Vagina (tissue), 2 donors: Measurements from ENCODE around the gene CCNF. TPM values are rescaled to one million over a fixed set of nuclear protein-coding genes. Genes with fewer than 3 reads are reported as not detected.
"Not testable (repeated sequence)": the region's sequence is repeated elsewhere in the genome, so short reads cannot be mapped to it uniquely, and the experiment has no call there.

ENCODE experiments used
- DNase-seq, 2 donors: peaks; one replicate each; pipeline ENCODE4 v3.0.0-alpha.2; 2017; ENCODE audit errors: extremely low spot score in 2 of 2
- H3K27ac ChIP-seq: fragments of 200-600 bp; sonication (generic); one replicate; pipeline ENCODE4 v1.5.1; 2019
- H3K27me3 ChIP-seq: fragments of 200-600 bp; sonication (generic); one replicate; pipeline ENCODE4 v1.5.1; 2019
- H3K36me3 ChIP-seq, 2 donors: fragments of 200-600 bp; sonication (generic); one replicate each; pipeline ENCODE4 v1.5.1; 2017 to 2019
- H3K4me1 ChIP-seq: fragments of 200-600 bp; sonication (generic); one replicate; pipeline ENCODE4 v1.5.1; 2019
- H3K4me3 ChIP-seq, 2 donors: fragments of 200-600 bp; sonication (generic); 1 replicate in 1 of 2; 2 replicates in 1 of 2; pipeline ENCODE4 v1.5.1; 2016 to 2019
- H3K9me3 ChIP-seq: fragments of 200-600 bp; sonication (generic); one replicate; pipeline ENCODE4 v1.5.1; 2019
- CTCF ChIP-seq, 3 experiments: fragments of 450-650 bp in 2 of 3; fragments of 200-600 bp in 1 of 3; sonication (generic) in 1 of 3; IDR thresholded peaks; one replicate each; pipeline ENCODE4 v1.5.1; 2017 to 2019; ENCODE audit warnings: antibody characterized with exemption in 3 of 3, mild to moderate bottlenecking in 2 of 3, moderate library complexity in 2 of 3
- POLR2A ChIP-seq, 2 donors: fragments of 450-650 bp; IDR thresholded peaks; one replicate each; pipeline ENCODE4 v1.6.1; 2017; ENCODE audit warnings: antibody characterized with exemption in 2 of 2, mild to moderate bottlenecking in 2 of 2, moderate library complexity in 2 of 2
- POLR2AphosphoS5 ChIP-seq, 2 donors: sonication (generic); formaldehyde crosslinking; IDR thresholded peaks; one replicate each; pipeline ENCODE4 v1.9.0; 2017; ENCODE audit warnings: antibody characterized with exemption in 2 of 2, mild to moderate bottlenecking in 2 of 2, low read depth in 1 of 2; ENCODE audit not compliant: insufficient read depth in 1 of 2
- intact Hi-C: fragments of 100-400 bp; cut with DNase I; formaldehyde crosslinking; loops from one replicate; pipeline ENCODE4 v1.15.1; 2023
- total RNA-seq: library from RNA; depleted of rRNA; stranded (reverse); fragments of >200 nt; gene quantifications from one replicate; pipeline ENCODE4 v1.2.3, GENCODE V29; 2016

Gene CCNF
- total RNA-seq, 1 donor from 2014 or later, result 2.5 TPM

GRCh38 chr16:2432801-2433505 lies 3.7 kb downstream of the CCNF start:
- intact Hi-C loops, result no loop called here
- no peak overlapping the region for H3K4me3 ChIP-seq
- no peak for DNase-seq
- H3K27ac ChIP-seq, result no peak overlapping the region
- no peak for TF ChIP-seq POLR2AphosphoS5 (IDR thresholded peaks at IDR 0.05; ENCODE audit: insufficient read depth in 1 of 2, low read depth in 1 of 2)
- no peak for TF ChIP-seq CTCF (IDR thresholded peaks at IDR 0.05)
- TF ChIP-seq POLR2A (IDR thresholded peaks at IDR 0.05), result no peak
- no peaks in the 10 kb centered on the region for H3K9me3 ChIP-seq
- H3K36me3 ChIP-seq, result peaks cover 0 to 14% of the 10 kb centered on the region in 2 donors
- peaks cover 20% of the 10 kb centered on the region for H3K4me1 ChIP-seq
- H3K27me3 ChIP-seq, result no peaks in the 10 kb centered on the region

- H3K27ac ChIP-seq, H3K27me3 ChIP-seq, H3K4me3 ChIP-seq, DNase-seq, H3K9me3 ChIP-seq, H3K4me1 ChIP-seq, intact Hi-C loops: not testable (repeated sequence)
- H3K36me3 ChIP-seq, result peaks cover 0 to 14% of the 10 kb centered on the region in 2 donors
These were observed 6.0 kb downstream of the CCNF start for GRCh38 chr16:2435236-2435635.

GRCh38 chr16:2436110-2436509 lies 6.9 kb downstream of the CCNF start:
- DNase-seq, result no peak
- Histone ChIP-seq H3K4me1 (no peaks in the 10 kb centered on the region), H3K27ac (no peak overlapping the region), H3K27me3 (no peaks in the 10 kb centered on the region), H3K36me3 (peaks cover 0 to 14% of the 10 kb centered on the region in 2 donors), H3K4me3 (no peak overlapping the region), H3K9me3 (no peaks in the 10 kb centered on the region)
- intact Hi-C loops, result no loop called here
- TF ChIP-seq POLR2A (IDR thresholded peaks at IDR 0.05) (no peak), POLR2AphosphoS5 (IDR thresholded peaks at IDR 0.05; ENCODE audit: insufficient read depth in 1 of 2, low read depth in 1 of 2) (no peak), CTCF (IDR thresholded peaks at IDR 0.05) (no peak)

DNA sequence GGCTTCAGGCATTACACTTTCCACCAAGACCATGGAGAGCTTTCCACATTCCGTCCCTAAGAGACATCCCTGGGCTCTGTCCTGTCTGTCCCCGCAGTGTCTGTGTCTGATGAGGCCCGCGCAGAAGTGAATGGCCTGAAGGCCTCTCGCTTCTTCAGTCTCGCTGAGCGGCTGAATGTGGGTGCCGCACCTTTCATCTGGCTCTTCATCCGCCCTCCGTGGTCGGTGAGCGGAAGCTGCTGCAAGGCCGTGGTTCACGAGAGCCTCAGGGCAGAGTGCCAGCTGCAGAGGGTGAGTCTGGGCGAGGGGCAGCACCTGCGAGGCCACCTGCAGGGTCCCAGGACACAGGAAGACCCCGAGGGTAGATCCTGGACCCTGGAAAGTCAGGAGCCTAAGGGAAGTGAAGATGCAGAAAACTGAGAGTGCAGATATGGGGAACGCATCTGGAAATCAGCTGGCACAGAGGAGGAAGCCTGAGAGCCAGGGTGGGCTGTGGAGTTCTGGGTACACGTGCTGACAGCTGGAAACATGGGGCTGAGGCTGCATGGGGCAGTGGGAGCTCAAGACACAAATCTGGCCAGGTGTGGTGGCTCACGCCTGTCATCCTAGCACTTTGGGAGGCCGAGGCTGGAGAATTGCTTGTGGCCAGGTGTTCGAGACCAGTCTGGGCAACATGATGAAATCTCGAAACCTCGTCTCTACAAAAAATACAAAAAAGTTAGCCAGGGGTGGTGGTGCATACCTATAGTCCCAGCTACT lies 8.0 kb downstream of the CCNF start:
- H3K4me3 ChIP-seq, result no peak overlapping the region
- H3K36me3 ChIP-seq, result peaks cover 0 to 13% of the 10 kb centered on the region in 2 donors
- intact Hi-C loops, result no loop called here
- no peak for DNase-seq
- H3K27me3 ChIP-seq, result no peaks in the 10 kb centered on the region
- TF ChIP-seq POLR2A (IDR thresholded peaks at IDR 0.05), result no peak
- no peak for TF ChIP-seq CTCF (IDR thresholded peaks at IDR 0.05)
- TF ChIP-seq POLR2AphosphoS5 (IDR thresholded peaks at IDR 0.05; ENCODE audit: insufficient read depth in 1 of 2, low read depth in 1 of 2), result no peak
- H3K4me1 ChIP-seq, result no peaks in the 10 kb centered on the region
- H3K27ac ChIP-seq, result no peak overlapping the region
- H3K9me3 ChIP-seq, result no peaks in the 10 kb centered on the region

DNA sequence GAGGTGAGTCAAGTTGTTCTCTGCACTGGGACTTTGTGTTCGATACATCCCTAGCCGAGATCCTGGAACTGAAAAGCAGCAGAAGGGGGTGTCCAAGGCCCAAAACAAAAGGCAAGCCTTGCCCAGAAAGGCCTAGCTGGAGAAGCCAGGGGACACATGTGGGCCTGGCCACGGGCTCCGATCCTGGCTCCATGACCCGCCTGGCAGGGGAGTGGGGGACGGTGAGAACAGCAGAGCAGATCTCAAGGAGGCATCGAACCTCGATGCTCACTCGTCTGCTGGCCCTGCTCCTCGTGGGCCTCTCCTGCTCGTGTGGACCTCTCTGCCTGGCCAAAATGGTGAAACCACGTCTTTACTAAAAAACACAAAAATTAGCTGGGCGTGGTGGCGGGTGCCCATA lies 8.9 kb downstream of the CCNF start:
- intact Hi-C loops, result no loop called here
- H3K4me1 ChIP-seq, result no peaks in the 10 kb centered on the region
- H3K4me3 ChIP-seq, result no peak overlapping the region
- no peak for DNase-seq
- no peak overlapping the region for H3K27ac ChIP-seq
- no peaks in the 10 kb centered on the region for H3K27me3 ChIP-seq
- TF ChIP-seq POLR2A (IDR thresholded peaks at IDR 0.05), result no peak
- TF ChIP-seq CTCF (IDR thresholded peaks at IDR 0.05), result no peak
- no peak for TF ChIP-seq POLR2AphosphoS5 (IDR thresholded peaks at IDR 0.05; ENCODE audit: insufficient read depth in 1 of 2, low read depth in 1 of 2)
- peaks cover 0 to 3% of the 10 kb centered on the region in 2 donors for H3K36me3 ChIP-seq
- no peaks in the 10 kb centered on the region for H3K9me3 ChIP-seq
